KOPT-K1 (cell line): ENCODE measurements around the gene NHLRC4.
A peak's percentile ranks its signal among the peaks of the same experiment; 100 is the strongest.
"Not testable (repeated sequence)": the region's sequence is repeated elsewhere in the genome, so short reads cannot be mapped to it uniquely, and the experiment has no call there.

Experiments
- H3K27ac ChIP-seq: fragments of 200-600 bp; sonication (generic); 2 replicates; pipeline ENCODE4 v1.5.1; 2016; ENCODE audit warnings: antibody characterized with exemption, mild to moderate bottlenecking, low read depth, low read length; ENCODE audit not compliant: poor library complexity, severe bottlenecking
- H3K36me3 ChIP-seq: fragments of 200-600 bp; sonication (generic); 2 replicates; pipeline ENCODE4 v1.5.1; 2017; ENCODE audit warnings: antibody characterized with exemption, mild to moderate bottlenecking, low read length, moderate library complexity; ENCODE audit not compliant: insufficient read depth
- H3K9me3 ChIP-seq: fragments of 200-600 bp; sonication (generic); 2 replicates; pipeline ENCODE4 v1.5.1; 2017; ENCODE audit warnings: antibody characterized with exemption, low read length, mild to moderate bottlenecking; ENCODE audit not compliant: insufficient read depth, poor library complexity, severe bottlenecking

The NHLRC4 gene

GRCh38 chr16:589658-590187, 22.9 kb downstream of the NHLRC4 start, which contains the start of gene RAB40C:
RAB40C (plus strand) TSS chr16:590066; CDS start chr16:590292, 226 bp downstream.
- H3K36me3 ChIP-seq, result no peaks in the 10 kb centered on the region
- H3K9me3 ChIP-seq, result no peaks in the 10 kb centered on the region
- peak within 1 kb of the TSS; percentile 92 for H3K27ac ChIP-seq

- Histone ChIP-seq H3K27ac (peak overlapping the region; percentile 68), H3K36me3 (no peaks in the 10 kb centered on the region), H3K9me3 (no peaks in the 10 kb centered on the region)
Measured at GRCh38 chr16:590188-590814, 23.5 kb downstream of the NHLRC4 start.

- no peaks in the 10 kb centered on the region for H3K36me3 ChIP-seq
- peak overlapping the region; percentile 68 for H3K27ac ChIP-seq
- no peaks in the 10 kb centered on the region for H3K9me3 ChIP-seq
Measured at GRCh38 chr16:590815-591200, 24.0 kb downstream of the NHLRC4 start.

GRCh38 chr16:591231-591630, 24.4 kb downstream of the NHLRC4 start:
- Histone ChIP-seq H3K27ac (no peak overlapping the region), H3K9me3 (no peaks in the 10 kb centered on the region), H3K36me3 (no peaks in the 10 kb centered on the region)

- Histone ChIP-seq H3K9me3 (no peaks in the 10 kb centered on the region), H3K27ac (no peak overlapping the region), H3K36me3 (no peaks in the 10 kb centered on the region)
Measured at GRCh38 chr16:591892-592517, 25.2 kb downstream of the NHLRC4 start.

- Histone ChIP-seq H3K9me3 (no peaks in the 10 kb centered on the region), H3K27ac (no peak overlapping the region), H3K36me3 (no peaks in the 10 kb centered on the region)
Measured at GRCh38 chr16:592518-593306, 25.9 kb downstream of the NHLRC4 start.

- Histone ChIP-seq H3K27ac (no peak overlapping the region), H3K9me3 (no peaks in the 10 kb centered on the region), H3K36me3 (no peaks in the 10 kb centered on the region)
Measured at GRCh38 chr16:593406-593805, 26.6 kb downstream of the NHLRC4 start.

GRCh38 chr16:593807-594206, 27.0 kb downstream of the NHLRC4 start:
- Histone ChIP-seq H3K36me3 (no peaks in the 10 kb centered on the region), H3K9me3 (no peaks in the 10 kb centered on the region), H3K27ac (no peak overlapping the region)

GRCh38 chr16:595094-595528, 28.3 kb downstream of the NHLRC4 start:
- H3K9me3 ChIP-seq, result no peaks in the 10 kb centered on the region
- H3K36me3 ChIP-seq, result no peaks in the 10 kb centered on the region; the same call in 1 of the 2 replicates
- H3K27ac ChIP-seq, result no peak overlapping the region

GRCh38 chr16:595942-596735, 29.3 kb downstream of the NHLRC4 start:
- no peak overlapping the region for H3K27ac ChIP-seq
- H3K9me3 ChIP-seq, result no peaks in the 10 kb centered on the region
- H3K36me3 ChIP-seq, result no peaks in the 10 kb centered on the region; the same call in 1 of the 2 replicates

- no peak overlapping the region for H3K27ac ChIP-seq
- H3K36me3 ChIP-seq, result no peaks in the 10 kb centered on the region; the same call in 1 of the 2 replicates
- no peaks in the 10 kb centered on the region for H3K9me3 ChIP-seq
Measured at GRCh38 chr16:596736-597060, 29.9 kb downstream of the NHLRC4 start.

- H3K9me3 ChIP-seq, H3K27ac ChIP-seq, H3K36me3 ChIP-seq: not testable (repeated sequence)
Measured at GRCh38 chr16:597655-598054, 30.9 kb downstream of the NHLRC4 start.

GRCh38 chr16:598823-599739, 32.3 kb downstream of the NHLRC4 start:
- no peak overlapping the region for H3K27ac ChIP-seq
- H3K9me3 ChIP-seq, result no peaks in the 10 kb centered on the region
- no peaks in the 10 kb centered on the region; the same call in 1 of the 2 replicates for H3K36me3 ChIP-seq

- Histone ChIP-seq H3K27ac (no peak overlapping the region), H3K36me3 (no peaks in the 10 kb centered on the region; the same call in 1 of the 2 replicates), H3K9me3 (peaks cover 11% of the 10 kb centered on the region)
Measured at GRCh38 chr16:600781-601180, 34.0 kb downstream of the NHLRC4 start.
